Pancreas (tissue), 10 donors: ENCODE measurements around the gene PPM1B. TPM values are rescaled to one million over a fixed set of nuclear protein-coding genes. Genes with fewer than 3 reads are reported as not detected.
"Not testable (repeated sequence)": the region's sequence is repeated elsewhere in the genome, so short reads cannot be mapped to it uniquely, and the experiment has no call there.

Experiments used
- ATAC-seq, 4 donors: fragments of 200-7000 bp; cut with Tn5 transposase; one replicate each; pipeline versions ENCODE4 v1.8.0 to v1.9.1; 2020; ENCODE audit warnings: mild to moderate bottlenecking in 4 of 4, moderate library complexity in 4 of 4
- DNase-seq, 6 donors: peaks; one replicate each; pipeline ENCODE4 v3.0.0-alpha.2; 2020
- FAIRE-seq: peaks from 2 replicates; lab custom pipeline; 2012; peaks lifted over from hg19 to GRCh38; lab: Jason Lieb, UNC
- H3K27ac ChIP-seq, 4 donors: fragments of 200-600 bp; sonication (generic); 1 replicate in 3 of 4; 2 replicates in 1 of 4; pipeline versions ENCODE4 v1.5.0 to v1.8.0; 2020
- H3K27me3 ChIP-seq, 4 donors: fragments of 200-600 bp; one replicate each; pipeline ENCODE4 v1.8.0; 2021
- H3K36me3 ChIP-seq, 3 donors: fragments of 200-600 bp; sonication (generic) in 1 of 3; one replicate each; pipeline versions ENCODE4 v1.5.0 to v1.8.0; 2020 to 2021
- H3K4me1 ChIP-seq, 3 donors: fragments of 200-600 bp; one replicate each; pipeline ENCODE4 v1.8.0; 2021
- H3K4me3 ChIP-seq, 4 donors: fragments of 200-600 bp; sonication (generic) in 2 of 4; one replicate each; pipeline versions ENCODE4 v1.5.0 to v1.8.0; 2020 to 2021
- H3K9me3 ChIP-seq, 4 donors: fragments of 200-600 bp; one replicate each; pipeline ENCODE4 v1.8.0; 2021
- CTCF ChIP-seq, 4 donors: fragments of 200-600 bp; sonication (generic) in 3 of 4; IDR thresholded peaks; one replicate each; pipeline versions ENCODE4 v1.5.0 to v1.8.0; 2021; ENCODE audit warnings: antibody characterized with exemption in 4 of 4
- WGBS, 2 donors: extraction: QIAGEN DNeasy Blood & Tissue Kit; methylation state at CpG; one replicate each; pipeline ENCODE4 v1.1.7; 2013; 5-methylcytosine and 5-hydroxymethylcytosine counted together
- intact Hi-C, 3 donors: fragments of 100-400 bp; cut with DNase I; formaldehyde crosslinking; loops; one replicate each; pipeline versions ENCODE4 v1.11.1 to v1.14.2; 2022
- polyA plus RNA-seq, 2 donors: library from polyadenylated mRNA; stranded (reverse); fragments of 200-250 nt; gene quantifications; one replicate each; pipeline ENCODE4 v1.2.3, GENCODE V29; 2013
- total RNA-seq, 6 donors: library from RNA; stranded (reverse); fragmentation: NEBNext Ultra II Directional in 4 of 6; extraction: Animal tissue kit (Norgen Biotek cat#: 25700) in 4 of 6; gene quantifications; one replicate each; pipeline versions ENCODE4 v1.2.1 to v1.2.4, GENCODE V29; 2021 to 2023
- donor health status: healthy with polysubstance abuse.
- donor health status: DM: no; HTN: no; CAD: no; lungs with moderate emphysema.
- donor health status: DM: no; HTN: no; CAD: no.
- donor health status: control.
- donor health status: control.
- donor health status: Bipolar disorder and iron deficiency.
- donor health status: DM: yes; HTN: yes; CAD: no.
- donor health status: DM: no; HTN: no; CAD: no.
- donor health status: DM: no; HTN: no; CAD: no.
- donor health status: DM: yes; HTN: yes; CAD: no.

PPM1B gene
- total and polyA plus RNA-seq, 8 donors: 12.0 to 28.5 (median 19.7) TPM

GRCh38 chr2:44250376-44250775, 81.7 kb downstream of the PPM1B start:
- no peak for DNase-seq
- Histone ChIP-seq H3K9me3 (no peaks in the 10 kb centered on the region), H3K36me3 (no peaks in the 10 kb centered on the region), H3K27me3 (no peaks in the 10 kb centered on the region), H3K4me1 (peaks cover 14 to 17% (median 17%) of the 10 kb centered on the region in 3 donors), H3K27ac (no peak overlapping the region), H3K4me3 (no peak overlapping the region)
- WGBS, 2 donors: 73 to 78% methylated on average over 3 of the region's 3 CpGs
- no peak for TF ChIP-seq CTCF (IDR thresholded peaks at IDR 0.05)
- ATAC-seq: no peak
- no peak for FAIRE-seq
- intact Hi-C loops: no loop called here

GRCh38 chr2:44254023-44254422, 85.3 kb downstream of the PPM1B start:
- Histone ChIP-seq H3K36me3 (no peaks in the 10 kb centered on the region), H3K4me3 (no peak overlapping the region), H3K27ac (no peak overlapping the region), H3K27me3 (no peaks in the 10 kb centered on the region), H3K9me3 (no peaks in the 10 kb centered on the region), H3K4me1 (no peaks in the 10 kb centered on the region)
- 67 to 79% methylated on average over 2 of the region's 2 CpGs for WGBS, 2 donors
- intact Hi-C loops: no loop called here
- no peak for FAIRE-seq
- TF ChIP-seq CTCF (IDR thresholded peaks at IDR 0.05): no peak
- no peak for DNase-seq
- ATAC-seq: no peak

- intact Hi-C loops, FAIRE-seq: not testable (repeated sequence)
- 88 to 98% methylated on average over 3 of the region's 3 CpGs for WGBS, 2 donors
Measured at GRCh38 chr2:44255704-44256103, 87.0 kb downstream of the PPM1B start.

GRCh38 chr2:44257802-44258201, 89.1 kb downstream of the PPM1B start:
- DNase-seq, H3K27ac ChIP-seq, intact Hi-C loops, H3K9me3 ChIP-seq, ATAC-seq, H3K4me1 ChIP-seq, H3K27me3 ChIP-seq, H3K36me3 ChIP-seq, H3K4me3 ChIP-seq, FAIRE-seq: not testable (repeated sequence)
- 95 to 96% methylated on average over 1 of the region's 1 CpG for WGBS, 2 donors

More at GRCh38 chr2:44255704-44256103, 87.0 kb downstream of the PPM1B start:
- not testable (repeated sequence) for DNase-seq, H3K4me3 ChIP-seq, H3K27me3 ChIP-seq, H3K4me1 ChIP-seq, H3K36me3 ChIP-seq, H3K27ac ChIP-seq, ATAC-seq, H3K9me3 ChIP-seq

- no peak for FAIRE-seq
- Histone ChIP-seq H3K27me3 (no peaks in the 10 kb centered on the region), H3K36me3 (no peaks in the 10 kb centered on the region), H3K9me3 (no peaks in the 10 kb centered on the region), H3K4me3 (no peak overlapping the region), H3K27ac (peak overlapping the region in 2 of 4 donors; percentile 62 to 73), H3K4me1 (peaks cover 0 to 12% (median 9%) of the 10 kb centered on the region in 3 donors)
- 91% methylated on average over 3 of the region's 3 CpGs for WGBS, 2 donors
- intact Hi-C loops: no loop called here
- no peak for TF ChIP-seq CTCF (IDR thresholded peaks at IDR 0.05)
- no peak for DNase-seq
- ATAC-seq: peak in 1 of 4 donors; percentile 18
Measured at GRCh38 chr2:44267269-44267795, 98.7 kb downstream of the PPM1B start.
